Measurements from ENCODE around the gene TRHDE.

Gene TRHDE

DNA sequence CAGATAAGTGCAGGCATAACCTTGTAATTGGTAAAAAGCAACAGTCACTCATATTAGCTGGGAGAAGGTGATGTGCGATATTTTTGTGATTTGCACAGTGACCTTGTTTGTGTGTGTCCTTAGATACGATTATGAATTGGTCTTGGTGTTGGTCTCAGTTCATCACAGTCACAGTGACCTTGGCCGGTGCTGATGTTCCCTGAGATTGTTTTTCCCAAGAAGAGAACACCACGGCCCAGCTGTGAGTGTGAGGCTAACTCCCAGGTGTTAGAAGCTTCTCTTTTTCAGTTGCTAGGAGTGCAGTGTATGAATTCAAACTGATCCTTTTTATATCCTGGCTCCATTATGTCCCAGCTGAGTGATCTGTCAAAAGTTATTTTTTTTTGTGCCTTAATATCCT is 46.2 kb downstream of the TRHDE start:
- TF ChIP-seq CTCF (IDR thresholded peaks at IDR 0.05; ENCODE audit: low read length, missing control alignments): no peak

GRCh38 chr12:72323881-72324280 is 51.7 kb downstream of the TRHDE start:
- DNase-seq (ENCODE audit: low read depth): no peak
- no peak for TF ChIP-seq CTCF (IDR thresholded peaks at IDR 0.05; ENCODE audit: low read length, missing control alignments)
- H3K4me3 ChIP-seq (replicated peaks; ENCODE audit: low read depth, low read length): no peak overlapping the region

More for the DNA sequence above, 46.2 kb downstream of the TRHDE start:
- no peak for DNase-seq (ENCODE audit: low read depth)
- H3K4me3 ChIP-seq (replicated peaks; ENCODE audit: low read depth, low read length): no peak overlapping the region

DNA sequence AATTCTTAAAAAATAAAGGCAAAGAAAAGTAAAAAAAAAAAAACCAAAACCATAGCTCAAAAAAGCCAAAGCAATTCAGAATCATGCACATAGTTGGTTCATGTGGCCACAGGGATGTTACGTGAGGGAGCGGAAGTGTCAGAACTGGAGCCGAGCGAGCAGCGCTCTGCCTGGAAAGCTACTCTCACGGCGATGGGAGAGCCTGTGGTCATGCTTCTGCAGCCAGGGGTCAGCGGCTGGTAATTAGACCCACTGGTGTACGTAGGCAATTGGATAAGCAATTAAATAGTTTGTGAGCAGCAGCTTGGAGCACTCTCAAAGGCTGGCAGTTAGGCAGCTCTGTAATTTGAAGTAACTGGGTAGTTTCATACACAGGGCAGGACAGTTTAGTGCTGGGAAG is 58.1 kb downstream of the TRHDE start:
- no peak for TF ChIP-seq CTCF (IDR thresholded peaks at IDR 0.05; ENCODE audit: low read length, missing control alignments)
- no peak for DNase-seq (ENCODE audit: low read depth)
- no peak overlapping the region for H3K4me3 ChIP-seq (replicated peaks; ENCODE audit: low read depth, low read length)

DNA sequence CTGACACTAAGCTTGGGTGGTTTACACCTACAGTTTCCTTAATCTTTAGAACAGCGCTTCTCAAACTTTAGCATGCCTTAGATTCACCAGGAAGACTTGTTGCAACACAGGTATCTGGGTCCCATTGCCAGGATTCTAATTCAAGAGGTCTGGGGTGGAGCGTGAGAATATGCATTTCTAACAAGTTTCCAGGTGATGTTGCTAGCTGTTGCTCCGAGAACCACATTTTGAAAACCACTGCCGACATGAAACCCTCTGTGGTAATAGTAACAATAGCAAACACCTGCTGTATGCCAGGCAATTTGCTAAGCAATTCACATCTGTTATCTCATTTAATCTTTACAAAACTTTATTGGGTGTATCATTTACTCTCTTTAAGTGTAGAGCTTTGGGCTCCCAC is 58.6 kb downstream of the TRHDE start:
- TF ChIP-seq CTCF (IDR thresholded peaks at IDR 0.05; ENCODE audit: low read length, missing control alignments): no peak
- H3K4me3 ChIP-seq (replicated peaks; ENCODE audit: low read depth, low read length): no peak overlapping the region
- DNase-seq (ENCODE audit: low read depth): no peak

DNA sequence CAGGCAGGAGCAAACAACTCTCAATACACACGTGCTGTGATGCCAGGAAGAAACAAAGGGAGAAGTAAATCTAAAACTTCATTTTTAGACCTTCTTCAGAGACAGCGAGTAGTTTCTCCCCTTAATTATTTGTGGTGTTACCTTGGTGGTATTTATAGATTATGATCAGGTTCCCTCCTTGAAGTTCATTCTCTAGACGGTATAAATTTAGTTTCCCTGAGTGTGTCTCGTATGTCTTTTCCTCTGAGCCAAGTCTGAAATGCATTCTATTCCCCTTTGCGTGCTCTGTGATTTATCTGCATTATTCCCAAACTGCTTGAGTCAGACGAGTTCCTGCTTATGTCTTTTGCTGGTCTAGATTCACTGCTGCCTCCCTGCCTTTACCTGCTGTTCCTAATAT is 65.2 kb downstream of the TRHDE start:
- H3K4me3 ChIP-seq (replicated peaks; ENCODE audit: low read depth, low read length): no peak overlapping the region
- no peak for DNase-seq (ENCODE audit: low read depth)
- TF ChIP-seq CTCF (IDR thresholded peaks at IDR 0.05; ENCODE audit: low read length, missing control alignments): no peak

DNA sequence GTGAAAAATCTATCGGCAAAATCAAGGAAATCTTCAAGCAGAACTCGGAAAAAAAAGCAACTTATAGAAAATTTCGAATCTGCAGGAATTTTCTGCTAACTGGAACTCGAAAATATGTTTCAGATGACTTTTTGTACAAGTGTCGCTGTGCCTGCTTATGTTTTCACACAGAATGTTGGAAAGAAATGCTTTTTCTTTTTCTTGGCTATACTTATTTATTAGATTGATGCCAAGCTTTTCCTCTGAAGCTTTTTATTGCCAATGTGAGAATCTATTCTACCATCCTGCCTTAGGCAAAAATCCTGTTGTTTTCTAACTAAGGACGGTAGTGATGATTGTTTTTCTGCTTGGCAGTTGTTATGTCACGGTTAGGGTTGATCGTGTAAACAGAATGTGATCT is 65.8 kb downstream of the TRHDE start:
- no peak for TF ChIP-seq CTCF (IDR thresholded peaks at IDR 0.05; ENCODE audit: low read length, missing control alignments)
- H3K4me3 ChIP-seq (replicated peaks; ENCODE audit: low read depth, low read length): no peak overlapping the region
- no peak for DNase-seq (ENCODE audit: low read depth)

GRCh38 chr12:72338437-72338836 is 66.3 kb downstream of the TRHDE start:
- DNase-seq (ENCODE audit: low read depth): no peak
- no peak for TF ChIP-seq CTCF (IDR thresholded peaks at IDR 0.05; ENCODE audit: low read length, missing control alignments)
- H3K4me3 ChIP-seq (replicated peaks; ENCODE audit: low read depth, low read length): no peak overlapping the region

All from fibroblast of pulmonary artery (primary cell).